NCI-H82 (cell line): ENCODE data around the gene GPX4.
A peak's percentile ranks its signal among the peaks of the same experiment; 100 is the strongest.

Source experiments
- DNase-seq: peaks from one replicate; lab custom pipeline; 2025; lab: John Stamatoyannopoulos, UW

GPX4 gene

GRCh38 chr19:1131718-1132551 lies 28.1 kb downstream of the GPX4 start:
- DNase-seq: no peak

GRCh38 chr19:1132552-1133383 lies 29.0 kb downstream of the GPX4 start:
- no peak for DNase-seq

- no peak for DNase-seq
Measured at GRCh38 chr19:1133471-1133929, 29.7 kb downstream of the GPX4 start.

- DNase-seq: no peak
Measured at GRCh38 chr19:1134431-1134830, 30.6 kb downstream of the GPX4 start.

- DNase-seq: no peak
Measured at GRCh38 chr19:1135454-1135853, 31.7 kb downstream of the GPX4 start.

GRCh38 chr19:1136201-1136600 lies 32.4 kb downstream of the GPX4 start:
- peak; percentile 9 for DNase-seq

GRCh38 chr19:1136621-1137317 lies 33.0 kb downstream of the GPX4 start:
- no peak for DNase-seq

GRCh38 chr19:1138121-1138520 lies 34.3 kb downstream of the GPX4 start:
- no peak for DNase-seq

- no peak for DNase-seq
Measured at GRCh38 chr19:1139126-1139525, 35.3 kb downstream of the GPX4 start.

GRCh38 chr19:1140272-1141027 lies 36.7 kb downstream of the GPX4 start:
- no peak for DNase-seq

GRCh38 chr19:1141944-1142343 lies 38.1 kb downstream of the GPX4 start:
- DNase-seq: no peak

- DNase-seq: no peak
Measured at GRCh38 chr19:1143828-1144399, 40.1 kb downstream of the GPX4 start.

GRCh38 chr19:1144741-1145140 lies 40.9 kb downstream of the GPX4 start:
- DNase-seq: no peak

- DNase-seq: no peak
Measured at GRCh38 chr19:1145635-1146411, 42.0 kb downstream of the GPX4 start.

- no peak for DNase-seq
Measured at GRCh38 chr19:1146412-1146699, 42.6 kb downstream of the GPX4 start.

- DNase-seq: no peak
Measured at GRCh38 chr19:1146858-1147780, 43.3 kb downstream of the GPX4 start.

- no peak for DNase-seq
Measured at GRCh38 chr19:1147934-1148549, 44.2 kb downstream of the GPX4 start.

- no peak for DNase-seq
Measured at GRCh38 chr19:1149259-1150045, 45.7 kb downstream of the GPX4 start.
